ENCODE measurements around the gene FOXP3. TPM values are rescaled to one million over a fixed set of nuclear protein-coding genes. Genes with fewer than 3 reads are reported as not detected.

Gene FOXP3
- total and polyA plus RNA-seq, 8 donors, result 0.04 to 0.16 (median 0.12) TPM; not detected in 5

- Histone ChIP-seq H3K4me1 (no peaks in the 10 kb centered on the region), H3K36me3 (no peaks in the 10 kb centered on the region), H3K27ac (no peak overlapping the region), H3K4me3 (no peak overlapping the region), H3K27me3 (no peaks in the 10 kb centered on the region), H3K9me3 (no peaks in the 10 kb centered on the region)
- no peak for TF ChIP-seq CTCF (IDR thresholded peaks at IDR 0.05)
- 77 to 90% methylated on average over 9 of the region's 9 CpGs for WGBS, 2 donors
- peak in 1 of 6 donors; percentile 64 for DNase-seq
- no peak for FAIRE-seq
- intact Hi-C loops (cut with DNase I), result no loop called here
- ATAC-seq, result no peak
Measured at GRCh38 chrX:49249616-49250015, 14.9 kb downstream of the FOXP3 start.

GRCh38 chrX:49249071-49249470 lies 15.4 kb downstream of the FOXP3 start:
- no peaks in the 10 kb centered on the region for H3K36me3 ChIP-seq
- FAIRE-seq, result no peak

GRCh38 chrX:49247916-49248811 lies 16.3 kb downstream of the FOXP3 start:
- TF ChIP-seq CTCF (IDR thresholded peaks at IDR 0.05), result no peak
- no peaks in the 10 kb centered on the region for H3K9me3 ChIP-seq
- no peak for FAIRE-seq
- H3K4me1 ChIP-seq, result no peaks in the 10 kb centered on the region
- peak in 1 of 6 donors; percentile 69 for DNase-seq
- ATAC-seq, result no peak
- H3K36me3 ChIP-seq, result no peaks in the 10 kb centered on the region
- intact Hi-C loops (cut with DNase I), result no loop called here
- H3K27me3 ChIP-seq, result no peaks in the 10 kb centered on the region
- whole genome bisulfite sequencing, 2 donors, result 85 to 87% methylated on average over 27 to 28 of the region's 28 CpGs
- H3K27ac ChIP-seq, result no peak overlapping the region
- no peak overlapping the region for H3K4me3 ChIP-seq

More at GRCh38 chrX:49249071-49249470, 15.4 kb downstream of the FOXP3 start:
- 86 to 90% methylated on average over 6 of the region's 6 CpGs for WGBS, 2 donors
- H3K4me3 ChIP-seq, result no peak overlapping the region
- no peaks in the 10 kb centered on the region for H3K27me3 ChIP-seq
- DNase-seq (peak in 1 of 6 donors; percentile 76), ATAC-seq (no peak)
- no peak overlapping the region for H3K27ac ChIP-seq
- no peaks in the 10 kb centered on the region for H3K4me1 ChIP-seq
- no peak for TF ChIP-seq CTCF (IDR thresholded peaks at IDR 0.05)
- no peaks in the 10 kb centered on the region for H3K9me3 ChIP-seq
- intact Hi-C loops (cut with DNase I), result no loop called here

- FAIRE-seq (no peak), ATAC-seq (no peak), DNase-seq (peak in 1 of 6 donors; percentile 62)
- Histone ChIP-seq H3K4me1 (no peaks in the 10 kb centered on the region), H3K27me3 (no peaks in the 10 kb centered on the region), H3K9me3 (no peaks in the 10 kb centered on the region), H3K36me3 (no peaks in the 10 kb centered on the region), H3K4me3 (no peak overlapping the region), H3K27ac (no peak overlapping the region)
- whole genome bisulfite sequencing, 2 donors, result 85 to 92% methylated on average over 10 to 11 of the region's 11 CpGs
- intact Hi-C loops (cut with DNase I), result no loop called here
- TF ChIP-seq CTCF (IDR thresholded peaks at IDR 0.05), result no peak
Measured at GRCh38 chrX:49247346-49247745, 17.2 kb downstream of the FOXP3 start.

GRCh38 chrX:49246541-49246940 lies 18.0 kb downstream of the FOXP3 start:
- FAIRE-seq, result no peak
- Histone ChIP-seq H3K9me3 (no peaks in the 10 kb centered on the region), H3K36me3 (no peaks in the 10 kb centered on the region), H3K27me3 (no peaks in the 10 kb centered on the region), H3K4me3 (no peak overlapping the region), H3K27ac (no peak overlapping the region), H3K4me1 (no peaks in the 10 kb centered on the region)
- peak in 1 of 6 donors; percentile 45 for DNase-seq
- no peak for TF ChIP-seq CTCF (IDR thresholded peaks at IDR 0.05)
- intact Hi-C loops (cut with DNase I), result no loop called here
- no peak for ATAC-seq
- WGBS, 2 donors, result 94% methylated on average over 7 to 10 of the region's 10 CpGs

All from pancreas (tissue), 10 donors.